GM11168 (cell line): ENCODE data around the gene PSKH1.

ENCODE experiments used
- in situ Hi-C: fragments of 300-500 bp; cut with MboI; formaldehyde crosslinking; loops from one replicate; pipeline ENCODE4 v1.12.0; 2022; ENCODE audit warnings: low sequenced_read_pairs; ENCODE audit not compliant: unreplicated experiment

Gene PSKH1

GRCh38 chr16:67922221-67922620, 29.2 kb downstream of the PSKH1 start:
- in situ Hi-C loops = no loop called here

GRCh38 chr16:67922740-67923139, 29.7 kb downstream of the PSKH1 start:
- in situ Hi-C loops = no loop called here

GRCh38 chr16:67923414-67924116, 30.5 kb downstream of the PSKH1 start:
- in situ Hi-C loops = no loop called here

- in situ Hi-C loops = no loop called here
These were observed 31.3 kb downstream of the PSKH1 start for GRCh38 chr16:67924140-67924906.

GRCh38 chr16:67926181-67926750, 33.2 kb downstream of the PSKH1 start:
- in situ Hi-C loops = no loop called here

- in situ Hi-C loops = no loop called here
These were observed 34.3 kb downstream of the PSKH1 start for GRCh38 chr16:67927131-67927941.

GRCh38 chr16:67928147-67928546, 35.1 kb downstream of the PSKH1 start:
- in situ Hi-C loops = no loop called here

GRCh38 chr16:67928561-67929364, 35.7 kb downstream of the PSKH1 start:
- in situ Hi-C loops = no loop called here

GRCh38 chr16:67930191-67930590, 37.1 kb downstream of the PSKH1 start:
- in situ Hi-C loops = no loop called here

- in situ Hi-C loops = no loop called here
These were observed 37.7 kb downstream of the PSKH1 start for GRCh38 chr16:67930678-67931211.

GRCh38 chr16:67931712-67932461, 38.8 kb downstream of the PSKH1 start, which contains the start of gene CTRL:
Gene CTRL, minus strand, starts transcription at chr16:67931862. Its CDS starts 10 bp downstream, at chr16:67931852.
- in situ Hi-C loops = no loop called here

- in situ Hi-C loops = no loop called here
These were observed 39.4 kb downstream of the PSKH1 start for GRCh38 chr16:67932462-67932840.

GRCh38 chr16:67933805-67934204, 40.8 kb downstream of the PSKH1 start:
- in situ Hi-C loops = no loop called here

GRCh38 chr16:67934306-67935100, 41.4 kb downstream of the PSKH1 start:
- in situ Hi-C loops = no loop called here

- in situ Hi-C loops = no loop called here
These were observed 42.0 kb downstream of the PSKH1 start for GRCh38 chr16:67935101-67935401.

GRCh38 chr16:67935402-67936123, 42.5 kb downstream of the PSKH1 start:
- in situ Hi-C loops = no loop called here

GRCh38 chr16:67936124-67936879, 43.2 kb downstream of the PSKH1 start, which contains the start of gene PSMB10:
Gene PSMB10, minus strand, starts transcription at chr16:67936850. Its CDS starts 101 bp downstream, at chr16:67936749.
- in situ Hi-C loops = no loop called here
